ENCODE data around the gene CSMD2.

Gene CSMD2

GRCh38 chr1:33946836-33947235, 218.2 kb downstream of the CSMD2 start:
- H3K4me3 ChIP-seq (ENCODE audit: low read depth, low read length): no peak overlapping the region
- TF ChIP-seq, protein P1, sequence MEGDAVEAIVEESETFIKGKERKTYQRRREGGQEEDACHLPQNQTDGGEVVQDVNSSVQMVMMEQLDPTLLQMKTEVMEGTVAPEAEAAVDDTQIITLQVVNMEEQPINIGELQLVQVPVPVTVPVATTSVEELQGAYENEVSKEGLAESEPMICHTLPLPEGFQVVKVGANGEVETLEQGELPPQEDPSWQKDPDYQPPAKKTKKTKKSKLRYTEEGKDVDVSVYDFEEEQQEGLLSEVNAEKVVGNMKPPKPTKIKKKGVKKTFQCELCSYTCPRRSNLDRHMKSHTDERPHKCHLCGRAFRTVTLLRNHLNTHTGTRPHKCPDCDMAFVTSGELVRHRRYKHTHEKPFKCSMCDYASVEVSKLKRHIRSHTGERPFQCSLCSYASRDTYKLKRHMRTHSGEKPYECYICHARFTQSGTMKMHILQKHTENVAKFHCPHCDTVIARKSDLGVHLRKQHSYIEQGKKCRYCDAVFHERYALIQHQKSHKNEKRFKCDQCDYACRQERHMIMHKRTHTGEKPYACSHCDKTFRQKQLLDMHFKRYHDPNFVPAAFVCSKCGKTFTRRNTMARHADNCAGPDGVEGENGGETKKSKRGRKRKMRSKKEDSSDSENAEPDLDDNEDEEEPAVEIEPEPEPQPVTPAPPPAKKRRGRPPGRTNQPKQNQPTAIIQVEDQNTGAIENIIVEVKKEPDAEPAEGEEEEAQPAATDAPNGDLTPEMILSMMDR (IDR thresholded peaks at IDR 0.05; ENCODE audit: borderline replicate concordance, insufficient read depth, low read depth, low read length): no peak

DNA sequence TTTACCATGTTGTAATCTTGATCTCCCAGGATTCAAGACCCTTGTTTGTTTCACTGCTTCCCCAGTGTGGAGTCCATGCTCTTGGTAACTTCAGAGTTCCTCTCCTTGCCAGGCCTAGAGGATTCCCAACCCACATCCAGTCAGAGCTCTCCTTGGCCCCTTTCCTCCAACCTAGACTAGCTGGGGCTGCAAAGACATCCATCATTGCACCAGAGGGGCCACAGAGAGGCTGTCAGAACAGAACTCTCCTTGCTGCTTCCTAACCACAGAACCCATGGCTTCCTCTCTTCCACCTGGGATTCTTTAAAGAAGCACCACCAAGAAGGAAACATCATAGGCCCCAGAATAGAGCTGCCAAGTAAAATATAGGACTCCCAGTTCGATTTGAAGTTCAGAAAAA, 220.2 kb downstream of the CSMD2 start:
- no peak overlapping the region for H3K4me3 ChIP-seq (ENCODE audit: low read depth, low read length)
- TF ChIP-seq, protein P1 (IDR thresholded peaks at IDR 0.05; ENCODE audit: borderline replicate concordance, insufficient read depth, low read depth, low read length): no peak

DNA sequence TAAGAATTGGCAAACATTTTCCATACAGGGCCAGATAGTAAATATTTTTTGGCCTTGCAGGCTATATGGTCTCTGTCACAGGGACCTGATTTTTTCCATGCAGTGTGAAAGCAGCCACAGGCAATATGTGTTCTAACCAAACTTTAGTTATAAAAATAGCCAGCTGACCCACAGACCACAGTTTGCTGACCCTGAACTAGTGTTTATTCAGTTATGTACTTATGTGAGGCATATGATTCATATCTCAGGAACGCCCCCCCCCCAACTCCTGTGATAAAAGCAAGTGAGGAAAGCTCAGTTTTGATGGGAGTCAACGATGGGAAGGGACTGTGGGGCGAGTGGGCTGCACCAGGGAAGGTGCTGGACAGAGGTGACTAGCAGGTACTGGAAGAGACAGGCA, 221.1 kb downstream of the CSMD2 start:
- H3K4me3 ChIP-seq (ENCODE audit: low read depth, low read length): no peak overlapping the region
- TF ChIP-seq, protein P1 (IDR thresholded peaks at IDR 0.05; ENCODE audit: borderline replicate concordance, insufficient read depth, low read depth, low read length): no peak

DNA sequence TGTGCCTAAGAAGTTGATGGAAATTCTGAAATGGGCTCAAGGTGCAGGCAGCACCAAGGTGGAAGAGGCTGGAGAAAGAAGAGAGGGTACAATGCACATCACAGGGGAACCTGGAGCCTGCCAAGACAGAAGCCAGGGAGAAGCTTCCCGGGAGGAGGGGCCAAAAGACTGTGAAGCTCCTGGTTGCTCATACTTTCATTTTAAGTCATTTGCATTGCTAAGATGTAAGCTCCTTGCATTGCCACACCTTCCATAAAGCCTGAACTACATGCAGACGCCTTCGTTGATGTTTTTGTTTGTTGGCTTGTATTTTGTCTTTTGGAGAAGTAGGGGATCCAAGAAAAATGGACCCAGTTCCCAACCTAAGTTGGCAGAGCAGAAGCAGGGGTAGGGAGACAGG, 232.2 kb downstream of the CSMD2 start:
- no peak overlapping the region for H3K4me3 ChIP-seq (ENCODE audit: low read depth, low read length)
- TF ChIP-seq, protein P1 (IDR thresholded peaks at IDR 0.05; ENCODE audit: borderline replicate concordance, insufficient read depth, low read depth, low read length): no peak

GRCh38 chr1:33931111-33931475, 233.9 kb downstream of the CSMD2 start:
- no peak overlapping the region for H3K4me3 ChIP-seq (ENCODE audit: low read depth, low read length)
- TF ChIP-seq, protein P1 (IDR thresholded peaks at IDR 0.05; ENCODE audit: borderline replicate concordance, insufficient read depth, low read depth, low read length): no peak

- no peak overlapping the region for H3K4me3 ChIP-seq (ENCODE audit: low read depth, low read length)
- TF ChIP-seq, protein P1 (IDR thresholded peaks at IDR 0.05; ENCODE audit: borderline replicate concordance, insufficient read depth, low read depth, low read length): no peak
These were observed 234.5 kb downstream of the CSMD2 start for GRCh38 chr1:33930346-33931110.

DNA sequence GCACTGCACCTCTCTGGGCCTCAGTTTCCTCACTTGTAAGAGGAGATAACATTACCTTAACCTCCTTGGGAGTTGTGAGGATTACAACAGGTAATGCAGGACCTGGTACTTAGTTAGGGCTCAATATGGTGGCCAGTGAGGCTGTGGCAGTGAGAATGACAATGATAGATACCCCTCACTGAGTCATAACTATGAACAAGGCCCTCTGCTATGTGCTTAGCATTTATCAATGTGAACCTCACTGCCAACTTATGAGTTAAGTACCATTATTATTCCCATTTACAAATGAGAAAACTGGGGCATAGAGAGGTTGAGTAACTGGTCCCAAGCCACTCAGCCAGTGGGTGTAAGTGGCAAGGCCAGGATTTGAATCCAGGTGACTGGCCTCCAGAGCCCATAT, 236.8 kb downstream of the CSMD2 start:
- H3K4me3 ChIP-seq (ENCODE audit: low read depth, low read length): no peak overlapping the region
- TF ChIP-seq, protein P1 (IDR thresholded peaks at IDR 0.05; ENCODE audit: borderline replicate concordance, insufficient read depth, low read depth, low read length): no peak

All from GM12875 (cell line).